Activated CD4-positive, alpha-beta T cell treated with anti-CD3 and anti-CD28 coated beads, Interleukin-2, Interleukin-4, amounts not matched to agents 100 ng/mL and 50 ng/mL, durations not matched to agents 16 hours and 8 hours (primary cell): ENCODE data around the gene RBM18.
A peak's percentile ranks its signal among the peaks of the same experiment; 100 is the strongest.

Experiments used
- DNase-seq: peaks from one replicate; pipeline ENCODE4 v3.0.0-alpha.2; 2020; ENCODE audit warnings: low spot score

The RBM18 gene

GRCh38 chr9:122264360-122265148 lies at the start of gene RBM18, which contains the start of gene MRRF:
TSS of gene RBM18 (minus strand) at chr9:122264840. CDS start at chr9:122261492, 3,348 bp downstream.
TSS of gene MRRF (plus strand) at chr9:122264882. CDS start at chr9:122270892, 6,010 bp downstream.
- DNase-seq = peak; percentile 90

DNA sequence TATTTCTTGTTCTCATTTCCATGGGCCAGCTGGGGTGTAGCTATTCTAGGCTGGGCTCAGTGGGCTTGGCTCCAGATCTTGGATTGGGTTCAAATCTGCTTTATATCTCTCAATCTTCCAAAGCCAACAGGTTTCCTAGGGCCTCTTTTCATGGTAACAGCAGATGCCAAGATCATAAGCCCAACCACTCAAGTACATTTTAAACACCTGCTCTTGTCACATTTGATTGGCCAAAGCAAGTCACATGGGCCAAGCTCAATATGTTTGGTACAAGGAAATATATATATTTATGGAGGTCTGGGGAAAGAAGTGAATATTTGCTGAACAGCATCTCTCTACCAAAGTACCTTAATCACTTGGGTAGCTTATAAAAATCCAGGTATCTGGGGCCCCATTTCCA lies 49.5 kb upstream of the RBM18 start:
- DNase-seq = no peak

- DNase-seq = no peak
Observed at GRCh38 chr9:122309861-122310260, 45.2 kb upstream of the RBM18 start.

GRCh38 chr9:122307925-122308324 lies 43.3 kb upstream of the RBM18 start:
- DNase-seq = no peak

DNA sequence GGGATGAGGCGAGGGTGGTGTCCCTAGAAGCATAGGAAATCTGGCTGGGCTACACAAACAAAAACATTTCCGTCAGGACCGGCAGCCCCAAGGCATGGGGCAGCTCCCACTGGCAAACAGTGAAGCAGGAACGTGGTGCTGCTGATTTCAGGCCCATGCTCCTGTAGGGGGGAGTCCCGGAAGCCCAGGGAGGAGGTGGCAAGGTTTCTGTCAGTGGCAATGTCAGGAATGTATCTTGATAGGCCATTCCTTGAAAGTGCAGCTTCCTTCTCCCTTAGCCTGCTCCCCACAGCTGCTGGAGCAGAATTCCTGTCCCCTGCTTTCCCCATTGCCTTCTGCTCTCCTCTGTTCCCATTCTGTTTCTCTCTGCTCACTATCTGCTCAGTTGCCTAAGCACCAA lies 42.4 kb upstream of the RBM18 start:
- DNase-seq = no peak

DNA sequence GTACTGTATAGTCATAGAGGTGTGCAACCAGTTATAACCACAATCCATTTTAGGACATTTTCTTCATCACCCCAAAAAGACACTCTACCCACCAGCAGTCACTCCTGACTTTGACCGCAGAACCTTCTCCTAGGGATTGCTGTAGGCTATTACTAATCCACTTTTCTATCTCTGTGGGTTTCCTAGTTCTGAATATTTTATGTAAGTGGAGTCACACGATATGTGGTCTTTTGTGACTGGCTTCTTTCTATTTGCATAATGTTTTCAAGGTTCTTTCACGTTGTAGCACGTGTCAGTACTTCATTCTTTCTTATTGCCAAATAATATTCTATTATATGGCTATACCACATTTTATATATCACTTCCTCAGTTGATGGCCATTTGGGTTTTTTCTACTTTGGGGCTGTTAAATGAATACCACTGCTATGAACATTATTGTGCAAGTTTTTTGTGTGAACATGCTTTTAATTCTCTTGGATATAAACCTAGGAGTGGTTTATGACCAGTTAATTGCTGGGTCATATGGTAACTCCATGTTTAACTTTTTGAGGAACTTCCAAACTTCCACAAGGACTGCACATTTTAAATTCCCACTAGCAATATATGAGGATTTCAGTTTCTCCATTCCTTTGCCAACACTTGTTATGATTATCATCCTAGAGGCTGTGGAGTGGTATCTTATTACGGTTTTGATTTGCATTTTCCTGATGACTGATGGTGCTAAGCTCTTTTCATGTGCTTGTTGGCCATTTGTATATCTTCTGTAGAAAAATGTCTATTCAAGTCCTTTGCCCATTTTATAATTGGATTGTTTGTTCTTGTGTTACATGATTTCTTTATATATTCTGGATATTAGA lies 37.8 kb upstream of the RBM18 start:
- no peak for DNase-seq

DNA sequence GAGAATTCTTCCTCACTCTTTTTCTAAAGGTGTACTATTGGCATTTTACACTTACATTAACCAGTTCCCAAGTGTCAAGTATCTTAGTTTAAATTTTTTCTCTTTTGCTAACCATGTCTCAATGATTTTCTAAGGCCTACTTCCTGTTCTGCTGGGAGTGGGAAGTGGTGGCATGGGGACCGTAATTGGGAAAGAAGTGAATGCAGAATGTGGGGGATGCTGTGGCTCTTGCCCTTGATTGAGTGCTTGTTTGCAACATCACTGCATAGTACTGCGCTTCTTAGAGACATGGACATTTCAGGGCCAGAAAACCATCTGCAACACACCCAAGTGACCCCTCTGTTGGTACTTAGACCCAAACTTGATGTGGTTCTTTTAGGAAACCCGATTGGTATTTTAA lies 32.9 kb upstream of the RBM18 start:
- DNase-seq = no peak

DNA sequence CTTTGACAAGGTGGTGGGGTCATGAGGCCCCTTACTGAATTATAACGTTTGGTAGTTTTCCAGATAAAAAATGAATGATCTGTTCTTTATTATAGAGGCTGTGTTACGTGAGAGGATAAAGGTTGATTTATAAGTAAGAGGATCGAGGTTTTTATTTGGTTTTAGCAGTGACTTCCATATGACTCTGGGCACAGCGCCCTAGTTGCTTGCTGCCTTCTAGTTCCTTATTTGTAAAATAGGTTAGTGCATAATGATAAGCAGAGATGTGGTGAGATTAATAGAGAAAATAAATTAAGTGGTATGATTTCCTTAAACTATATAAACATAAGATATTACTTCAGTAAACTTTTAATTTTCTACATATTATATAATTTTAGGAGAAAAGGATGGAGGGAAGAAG lies 29.9 kb upstream of the RBM18 start:
- no peak for DNase-seq

GRCh38 chr9:122291458-122291857 lies 26.8 kb upstream of the RBM18 start:
- no peak for DNase-seq

- DNase-seq = no peak
Observed at GRCh38 chr9:122287214-122287720, 22.6 kb upstream of the RBM18 start.

- DNase-seq = no peak
Observed at GRCh38 chr9:122286764-122287163, 22.1 kb upstream of the RBM18 start.

DNA sequence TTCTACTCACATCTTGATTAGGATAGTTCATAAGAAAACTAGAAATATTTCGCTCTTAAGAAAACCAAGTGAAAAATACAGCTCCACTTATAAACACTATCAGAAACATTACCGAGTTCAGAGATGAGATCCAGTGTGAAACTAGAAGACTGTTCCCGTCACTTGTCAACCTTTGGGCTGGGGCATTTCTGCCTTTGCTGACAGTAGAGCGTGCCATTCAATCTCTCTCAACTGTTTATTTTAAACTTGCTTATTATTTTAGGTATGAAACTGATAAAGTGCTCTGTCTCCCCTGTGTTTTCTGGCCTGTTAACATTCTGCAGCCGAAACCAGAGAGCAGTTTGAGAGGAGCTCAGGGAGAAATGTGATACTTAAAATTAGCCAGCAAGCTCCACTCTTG lies 16.7 kb upstream of the RBM18 start:
- no peak for DNase-seq

- no peak for DNase-seq
Observed at GRCh38 chr9:122277285-122277897, 12.8 kb upstream of the RBM18 start.

GRCh38 chr9:122276096-122276495 lies 11.5 kb upstream of the RBM18 start:
- no peak for DNase-seq

- DNase-seq = no peak
Observed at GRCh38 chr9:122274055-122274454, 9.4 kb upstream of the RBM18 start.

DNA sequence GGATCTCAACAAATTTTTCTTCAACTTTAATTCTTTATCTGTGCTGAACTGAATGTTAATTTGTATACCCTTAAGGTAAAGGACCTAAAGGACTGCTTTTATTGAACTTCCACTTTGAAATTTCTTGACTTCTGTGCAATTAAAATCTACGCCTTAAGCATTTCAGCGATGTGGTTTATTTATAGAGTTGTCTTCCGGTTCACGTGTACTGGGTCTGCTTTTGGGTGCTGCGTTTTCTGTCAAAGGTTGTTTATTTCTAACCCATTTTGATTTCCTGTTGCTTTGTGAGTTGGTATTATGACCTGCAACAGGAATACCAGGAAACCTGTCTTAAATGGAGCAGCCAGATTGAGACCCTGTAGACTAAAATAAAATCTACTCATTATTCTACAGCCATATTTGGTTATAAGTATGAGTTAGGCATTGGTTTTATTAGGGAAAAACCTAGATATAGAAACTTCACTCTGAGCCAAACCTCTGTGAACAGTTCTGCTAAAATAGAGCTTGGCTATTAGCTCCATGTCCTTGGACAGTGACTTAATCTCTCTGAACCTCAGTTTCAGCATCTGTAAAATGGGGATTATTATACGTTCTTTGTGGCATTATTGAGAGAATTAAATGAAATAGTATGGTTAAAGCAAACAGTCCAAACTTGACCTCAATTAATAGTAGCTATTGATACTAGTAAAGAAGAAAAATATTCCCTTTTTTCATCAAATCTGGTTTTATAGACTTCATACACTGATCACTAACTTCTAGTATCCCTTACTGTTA lies 3.6 kb upstream of the RBM18 start:
- no peak for DNase-seq

DNA sequence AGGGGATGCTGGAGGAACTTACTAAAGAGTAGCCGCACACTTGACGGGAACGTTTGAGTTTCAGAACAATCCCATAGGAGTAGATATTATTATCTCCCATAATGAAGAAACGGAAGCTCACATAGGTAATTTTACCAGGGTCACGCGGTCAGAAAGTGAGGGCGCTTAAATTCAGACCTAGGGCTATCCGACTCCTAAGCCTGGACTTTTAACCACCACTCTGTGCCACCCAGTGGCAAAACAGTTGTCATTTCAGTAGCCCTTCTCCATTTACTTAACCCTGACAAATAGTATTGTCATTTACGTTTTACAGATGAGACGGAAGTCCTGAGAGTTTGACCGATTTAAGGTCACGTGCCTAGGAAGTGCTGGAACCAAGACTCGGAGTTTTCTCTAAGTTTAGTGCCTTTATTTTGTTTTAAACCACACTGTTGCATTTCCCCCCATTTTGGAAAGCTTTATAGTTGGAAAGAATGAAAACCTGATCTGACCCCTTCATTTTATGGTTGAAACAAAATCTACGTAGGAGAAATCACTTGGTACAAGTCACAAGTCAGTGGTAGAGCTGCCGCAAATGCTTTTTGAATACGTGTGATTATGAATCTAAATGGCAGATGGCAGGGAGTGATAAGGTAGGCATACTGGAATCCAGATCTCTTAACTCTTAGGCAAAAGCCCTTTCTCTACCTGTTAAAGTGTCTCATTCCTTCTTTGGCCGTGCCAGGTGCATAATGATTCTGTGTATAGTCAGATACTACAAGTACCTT lies 692 bp upstream of the RBM18 start:
- DNase-seq = peak; percentile 54

DNA sequence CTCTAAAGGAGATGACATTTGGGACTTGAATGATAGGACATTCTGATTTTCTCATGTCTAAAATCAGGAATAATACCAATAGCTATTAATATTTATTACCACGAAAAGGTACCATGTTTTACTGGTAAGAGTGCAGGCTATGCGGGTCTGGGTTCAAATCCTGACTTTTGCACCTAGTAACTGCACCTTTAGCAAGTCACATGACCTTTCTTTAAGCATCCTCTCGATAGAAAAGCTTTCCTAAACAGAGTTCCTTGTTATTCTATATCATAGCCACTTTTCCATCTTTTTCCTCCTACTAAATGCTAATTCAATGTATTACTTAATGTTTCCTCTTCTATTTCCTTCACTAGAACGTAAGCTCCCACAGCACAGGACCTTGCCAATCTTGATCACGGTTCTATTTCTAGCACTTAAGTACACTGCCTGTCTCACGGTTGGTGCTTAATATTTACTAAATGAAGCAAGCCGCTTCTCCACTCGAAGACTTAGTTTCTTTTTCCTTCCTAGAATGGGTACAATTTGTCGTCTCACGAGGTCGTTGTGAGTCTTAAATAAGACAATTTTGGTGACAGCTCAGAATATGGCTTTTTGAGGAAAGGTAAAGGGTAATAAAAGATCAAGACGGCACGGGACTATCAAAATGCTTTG lies 816 bp downstream of the RBM18 start:
- no peak for DNase-seq

DNA sequence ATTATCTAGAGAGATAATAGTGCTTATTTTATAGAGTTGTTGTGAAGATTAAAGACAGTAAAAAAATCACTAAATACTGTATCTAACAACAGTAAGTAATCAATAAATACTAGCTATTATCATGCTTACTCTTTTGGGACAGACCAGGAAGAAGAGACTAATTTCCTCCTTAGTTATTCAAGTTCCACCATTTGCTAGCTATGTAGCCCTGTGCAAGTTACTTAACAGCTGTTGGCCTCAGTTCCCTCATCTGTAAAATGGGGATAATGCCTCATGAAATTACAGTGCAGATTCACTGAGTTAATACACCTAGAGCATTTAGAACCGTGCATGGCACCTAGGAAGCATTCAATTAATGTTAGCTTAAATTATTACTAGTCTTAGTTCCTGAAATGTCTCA lies 2.6 kb downstream of the RBM18 start:
- no peak for DNase-seq

- no peak for DNase-seq
Observed at GRCh38 chr9:122261469-122261881, 3.2 kb downstream of the RBM18 start.
